Measurements from ENCODE around the gene CBX5. TPM values are rescaled to one million over a fixed set of nuclear protein-coding genes. Genes with fewer than 3 reads are reported as not detected.

CBX5 gene
- total and polyA plus RNA-seq, 9 of the 15 experiments (the other 6 are each of a cell fraction or from before 2014, with no cell fraction given): 32.6 to 102 (median 59.2) TPM

DNA sequence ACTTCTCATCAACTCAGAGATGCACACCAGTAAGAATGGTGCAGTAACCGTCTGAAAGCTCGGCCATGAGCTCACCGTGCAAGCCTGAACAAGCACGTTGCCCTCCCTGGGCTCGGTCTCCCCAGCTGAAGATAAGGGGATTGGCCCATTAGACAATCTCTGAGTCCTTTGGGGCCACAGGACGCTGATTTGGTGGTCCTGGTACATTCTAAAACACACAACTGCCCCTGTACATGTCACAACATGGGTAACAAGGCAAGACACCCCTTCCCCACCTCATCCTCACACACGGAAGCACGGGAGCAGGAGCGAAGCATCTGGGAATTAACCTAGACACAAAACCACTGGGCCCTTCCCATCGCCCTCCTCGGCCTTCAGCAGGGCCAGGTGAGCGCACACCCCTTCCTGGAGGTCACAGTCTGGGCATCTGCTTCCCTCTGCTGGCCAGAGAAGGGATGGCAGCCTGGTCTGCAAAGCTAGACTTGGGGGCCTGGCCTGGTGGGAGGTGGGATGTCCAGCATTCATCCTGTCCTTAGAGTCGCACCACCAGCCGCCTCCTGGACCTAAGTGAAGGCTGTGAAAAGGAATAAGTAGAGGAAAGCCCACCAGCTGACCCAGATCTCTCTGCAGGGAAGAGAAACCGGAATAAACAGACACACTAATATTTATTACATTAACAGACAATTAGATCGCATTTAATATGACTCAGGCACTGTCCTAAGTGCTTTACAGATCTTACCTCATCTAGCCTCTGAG lies 72.2 kb downstream of the CBX5 start (continued):
- TF ChIP-seq REST (IDR thresholded peaks at IDR 0.05; ENCODE audit: borderline replicate concordance) (peak; percentile 83), REST (CRISPR knock-in tag; IDR thresholded peaks at IDR 0.05; ENCODE audit: low read depth) (no peak), ESRRA (IDR thresholded peaks at IDR 0.05; ENCODE audit: borderline replicate concordance, low read depth) (peak; percentile 61; the same call in 1 of the 2 replicates), POLR2AphosphoS2 (IDR thresholded peaks at IDR 0.05; ENCODE audit: low read length) (no peak), ZNF696 (CRISPR knock-in tag; conservative IDR thresholded peaks at IDR 0.05) (no peak), PRMT5 (CRISPR knock-in tag; IDR thresholded peaks at IDR 0.05) (no peak), ZNF668 (CRISPR knock-in tag; IDR thresholded peaks at IDR 0.05) (no peak), MYC (IDR thresholded peaks at IDR 0.05; ENCODE audit: low read depth, low read length) (0 out of 2 replicates have a peak, but pooled peaks have one; percentile 17), MYC (CRISPR knock-in tag; IDR thresholded peaks at IDR 0.05; ENCODE audit: borderline replicate concordance, low read depth) (no peak), NFATC3 (IDR thresholded peaks at IDR 0.05) (no peak), SNRNP70 (optimal IDR thresholded peaks at IDR 0.05; ENCODE audit: low read depth, low read length) (no peak), TCF7 (IDR thresholded peaks at IDR 0.05; ENCODE audit: borderline replicate concordance) (no peak), FOS (IDR thresholded peaks at IDR 0.05; ENCODE audit: extremely low read depth, insufficient read length) (no peak), RBM25 (IDR thresholded peaks at IDR 0.05; ENCODE audit: low read depth, low read length, severe bottlenecking) (no peak), ELF1 (tag; IDR thresholded peaks at IDR 0.05) (peak; percentile 31; the same call in 1 of the 2 replicates)
- TF ChIP-seq, protein P1, sequence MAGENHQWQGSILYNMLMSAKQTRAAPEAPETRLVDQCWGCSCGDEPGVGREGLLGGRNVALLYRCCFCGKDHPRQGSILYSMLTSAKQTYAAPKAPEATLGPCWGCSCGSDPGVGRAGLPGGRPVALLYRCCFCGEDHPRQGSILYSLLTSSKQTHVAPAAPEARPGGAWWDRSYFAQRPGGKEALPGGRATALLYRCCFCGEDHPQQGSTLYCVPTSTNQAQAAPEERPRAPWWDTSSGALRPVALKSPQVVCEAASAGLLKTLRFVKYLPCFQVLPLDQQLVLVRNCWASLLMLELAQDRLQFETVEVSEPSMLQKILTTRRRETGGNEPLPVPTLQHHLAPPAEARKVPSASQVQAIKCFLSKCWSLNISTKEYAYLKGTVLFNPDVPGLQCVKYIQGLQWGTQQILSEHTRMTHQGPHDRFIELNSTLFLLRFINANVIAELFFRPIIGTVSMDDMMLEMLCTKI (IDR thresholded peaks at IDR 0.05; ENCODE audit: partially characterized antibody): no peak
- TF ChIP-seq, protein P2, sequence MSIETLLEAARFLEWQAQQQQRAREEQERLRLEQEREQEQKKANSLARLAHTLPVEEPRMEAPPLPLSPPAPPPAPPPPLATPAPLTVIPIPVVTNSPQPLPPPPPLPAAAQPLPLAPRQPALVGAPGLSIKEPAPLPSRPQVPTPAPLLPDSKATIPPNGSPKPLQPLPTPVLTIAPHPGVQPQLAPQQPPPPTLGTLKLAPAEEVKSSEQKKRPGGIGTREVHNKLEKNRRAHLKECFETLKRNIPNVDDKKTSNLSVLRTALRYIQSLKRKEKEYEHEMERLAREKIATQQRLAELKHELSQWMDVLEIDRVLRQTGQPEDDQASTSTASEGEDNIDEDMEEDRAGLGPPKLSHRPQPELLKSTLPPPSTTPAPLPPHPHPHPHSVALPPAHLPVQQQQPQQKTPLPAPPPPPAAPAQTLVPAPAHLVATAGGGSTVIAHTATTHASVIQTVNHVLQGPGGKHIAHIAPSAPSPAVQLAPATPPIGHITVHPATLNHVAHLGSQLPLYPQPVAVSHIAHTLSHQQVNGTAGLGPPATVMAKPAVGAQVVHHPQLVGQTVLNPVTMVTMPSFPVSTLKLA (conservative IDR thresholded peaks at IDR 0.05): no peak
